ENCODE measurements around the gene SYNC. TPM values are rescaled to one million over a fixed set of nuclear protein-coding genes. Genes with fewer than 3 reads are reported as not detected.

The SYNC gene
- total and polyA plus RNA-seq, 2 donors (not counting 3 experiments of a cell fraction or from before 2014, with no cell fraction given): 3.5 to 9.4 TPM

- ChIA-PET CTCF (interaction anchor here (1.1 to 2.1 kb wide), 3 partner anchors 26 to 36 kb away, joined by 4 to 7 read pairs (median 6); no protein-coding TSS in a partner anchor), POLR2A (interaction anchor here (0.7 kb wide), 1 partner anchor 61 kb away, joined by 3 read pairs; no protein-coding TSS in a partner anchor)
- FAIRE-seq (no peak), DNase-seq (ENCODE audit: low read depth, low spot score) (no peak)
- Histone ChIP-seq H3K4me3 (replicated peaks in 1 of 3; ENCODE audit: insufficient read depth in 1 of 3, low read depth in 1 of 3, low read length in 3 of 3) (no peak overlapping the region), H4K20me1 (replicated peaks; ENCODE audit: control insufficient read depth, extremely low read depth, insufficient read depth, low read length) (no peaks in the 10 kb centered on the region), H3K27ac (ENCODE audit: insufficient read depth, low read depth, low read length) (no peak overlapping the region), H3K79me2 (ENCODE audit: control insufficient read depth, insufficient read depth, low read length) (no peaks in the 10 kb centered on the region), H3K27me3 (ENCODE audit: control insufficient read depth in 2 of 2, insufficient read depth in 2 of 2, low read length in 2 of 2) (no peaks in the 10 kb centered on the region), H3K36me3 (ENCODE audit: control insufficient read depth in 2 of 2, extremely low read depth in 1 of 2, insufficient read depth in 2 of 2, low read length in 2 of 2) (no peaks in the 10 kb centered on the region), H3K4me2 (ENCODE audit: insufficient read depth, low read length) (no peak overlapping the region), H2AFZ (ENCODE audit: low read depth, low read length) (no peak overlapping the region), H3K9me1 (replicated peaks; ENCODE audit: control insufficient read depth, extremely low read depth, insufficient read depth, low read length) (no peaks in the 10 kb centered on the region), H3K9ac (replicated peaks; ENCODE audit: extremely low read depth, insufficient read depth, low read length) (no peak overlapping the region), H3K9me3 (replicated peaks; ENCODE audit: control insufficient read depth, insufficient read depth, low read length) (no peaks in the 10 kb centered on the region), H3K4me1 (ENCODE audit: control insufficient read depth, extremely low read depth, insufficient read depth, low read length) (peaks cover under 1% of the 10 kb centered on the region)
- TF ChIP-seq FOS (IDR thresholded peaks at IDR 0.05; ENCODE audit: borderline replicate concordance, insufficient read depth, low read length) (no peak), EZH2 (IDR thresholded peaks at IDR 0.05; ENCODE audit: borderline replicate concordance, low read depth, low read length, severe bottlenecking) (no peak), MAX (IDR thresholded peaks at IDR 0.05; ENCODE audit: insufficient read depth, insufficient read length) (no peak), GATA2 (IDR thresholded peaks at IDR 0.05; ENCODE audit: insufficient read depth, insufficient read length, low read depth, low read length) (no peak), POLR2AphosphoS5 (IDR thresholded peaks at IDR 0.05; ENCODE audit: insufficient read depth, low read depth, low read length) (no peak), CTCF (IDR thresholded peaks at IDR 0.05; ENCODE audit: extremely low read depth in 1 of 2, insufficient read depth in 1 of 2, low read depth in 1 of 2, low read length in 2 of 2) (no peak), POLR2A (IDR thresholded peaks at IDR 0.05; ENCODE audit: low read depth, low read length) (no peak), JUN (IDR thresholded peaks at IDR 0.05; ENCODE audit: borderline replicate concordance, insufficient read depth, insufficient read length, low read depth) (no peak), MYC (IDR thresholded peaks at IDR 0.05; ENCODE audit: low read depth, low read length) (no peak)
- dilution Hi-C loops (cut with MboI; ENCODE audit: extremely low pct_ligation_motif_present, low sequenced_read_pairs) (no loop called here), intact Hi-C loops (cut with micrococcal nuclease) (no loop called here)
- BruUV-seq (replicated peaks): no TSS peak
Measured at GRCh38 chr1:32748348-32748747, 45.8 kb upstream of the SYNC start.
